SU-DHL-6 (cell line): ENCODE data around the gene WDR33.

Experiments
- EZH2phosphoT487 ChIP-seq: fragments of 200-600 bp; sonication (generic), shearing (Covaris generic); conservative IDR thresholded peaks from 2 replicates; pipeline ENCODE4 v1.6.1; 2018; ENCODE audit warnings: mild to moderate bottlenecking, antibody characterized with exemption, low read length, moderate library complexity, mixed read lengths
- TF ChIP-seq, protein P1 (sequence below): fragments of 200-600 bp; sonication (generic); IDR thresholded peaks from one replicate; pipeline ENCODE4 v1.5.1; 2017; ENCODE audit warnings: antibody characterized with exemption, mild to moderate bottlenecking, low read length, moderate library complexity; ENCODE audit not compliant: insufficient read depth, poor library complexity, severe bottlenecking

DNA sequence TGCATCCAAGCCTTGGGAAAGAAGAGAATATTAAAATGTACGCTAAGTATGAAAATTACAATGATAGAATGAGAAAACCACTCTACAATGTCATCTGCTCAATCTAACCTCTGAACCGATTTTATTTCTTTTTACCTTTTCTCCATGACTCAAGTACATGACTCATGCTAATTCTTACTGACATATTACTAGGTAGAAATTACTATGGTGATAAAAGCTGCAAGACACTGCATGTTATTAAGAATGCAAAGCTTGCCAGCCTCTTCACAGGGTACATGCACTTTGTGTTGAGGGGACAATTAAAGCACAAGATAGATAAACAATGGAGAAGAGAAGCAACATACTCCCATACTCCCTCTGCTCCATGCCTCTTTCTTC, 89.0 kb downstream of the WDR33 start:
- TF ChIP-seq, protein P1, sequence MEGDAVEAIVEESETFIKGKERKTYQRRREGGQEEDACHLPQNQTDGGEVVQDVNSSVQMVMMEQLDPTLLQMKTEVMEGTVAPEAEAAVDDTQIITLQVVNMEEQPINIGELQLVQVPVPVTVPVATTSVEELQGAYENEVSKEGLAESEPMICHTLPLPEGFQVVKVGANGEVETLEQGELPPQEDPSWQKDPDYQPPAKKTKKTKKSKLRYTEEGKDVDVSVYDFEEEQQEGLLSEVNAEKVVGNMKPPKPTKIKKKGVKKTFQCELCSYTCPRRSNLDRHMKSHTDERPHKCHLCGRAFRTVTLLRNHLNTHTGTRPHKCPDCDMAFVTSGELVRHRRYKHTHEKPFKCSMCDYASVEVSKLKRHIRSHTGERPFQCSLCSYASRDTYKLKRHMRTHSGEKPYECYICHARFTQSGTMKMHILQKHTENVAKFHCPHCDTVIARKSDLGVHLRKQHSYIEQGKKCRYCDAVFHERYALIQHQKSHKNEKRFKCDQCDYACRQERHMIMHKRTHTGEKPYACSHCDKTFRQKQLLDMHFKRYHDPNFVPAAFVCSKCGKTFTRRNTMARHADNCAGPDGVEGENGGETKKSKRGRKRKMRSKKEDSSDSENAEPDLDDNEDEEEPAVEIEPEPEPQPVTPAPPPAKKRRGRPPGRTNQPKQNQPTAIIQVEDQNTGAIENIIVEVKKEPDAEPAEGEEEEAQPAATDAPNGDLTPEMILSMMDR: no peak
- no peak for TF ChIP-seq EZH2phosphoT487
